H1 (cell line): ENCODE results near the gene CTDNEP1. TPM values are rescaled to one million over a fixed set of nuclear protein-coding genes. Genes with fewer than 3 reads are reported as not detected.

Source experiments
- POLR2AphosphoS5 ChIP-seq: IDR thresholded peaks from 2 replicates; pipeline ENCODE4 v1.6.1; 2011; ENCODE audit warnings: low read depth, low read length
- polyA plus RNA-seq, 7 experiments: library from polyadenylated mRNA; depleted of rRNA in 3 of 7; stranded (reverse) in 5 of 7; unstranded in 2 of 7; fragments of >200 nt in 5 of 7; fragments of 200-250 nt in 2 of 7; gene quantifications; 1 replicate in 5 of 7; 2 replicates in 1 of 7; 4 replicates in 1 of 7; pipeline versions ENCODE4 v1.2.1 to v1.2.3, GENCODE V29; 2011 to 2013; ENCODE audit warnings: missing spikeins in 2 of 7, mixed read lengths in 2 of 7
- total RNA-seq: library from RNA; stranded (reverse); fragmentation: NEBNext Ultra II Directional; extraction: Animal tissue kit (Norgen Biotek cat#: 25700); gene quantifications from 2 replicates; pipeline ENCODE4 v1.2.1, GENCODE V29; 2021
- TF ChIP-seq, protein P1 (sequence below), 3 experiments: IDR thresholded peaks; 1 replicate in 2 of 3; 2 replicates in 1 of 3; pipeline versions ENCODE4 v1.5.1 to v1.6.1; 2011; ENCODE audit warnings: low read length in 3 of 3, mild to moderate bottlenecking in 3 of 3, inconsistent platforms in 2 of 3, low read depth in 1 of 3, moderate library complexity in 1 of 3; ENCODE audit not compliant: insufficient read depth in 1 of 3; ENCODE audit errors: control extremely low read depth in 1 of 3

CTDNEP1 gene
- total and polyA plus RNA-seq, 2 of the 8 experiments (the other 6 are each of a cell fraction or from before 2014, with no cell fraction given), result 114 to 123 TPM

DNA sequence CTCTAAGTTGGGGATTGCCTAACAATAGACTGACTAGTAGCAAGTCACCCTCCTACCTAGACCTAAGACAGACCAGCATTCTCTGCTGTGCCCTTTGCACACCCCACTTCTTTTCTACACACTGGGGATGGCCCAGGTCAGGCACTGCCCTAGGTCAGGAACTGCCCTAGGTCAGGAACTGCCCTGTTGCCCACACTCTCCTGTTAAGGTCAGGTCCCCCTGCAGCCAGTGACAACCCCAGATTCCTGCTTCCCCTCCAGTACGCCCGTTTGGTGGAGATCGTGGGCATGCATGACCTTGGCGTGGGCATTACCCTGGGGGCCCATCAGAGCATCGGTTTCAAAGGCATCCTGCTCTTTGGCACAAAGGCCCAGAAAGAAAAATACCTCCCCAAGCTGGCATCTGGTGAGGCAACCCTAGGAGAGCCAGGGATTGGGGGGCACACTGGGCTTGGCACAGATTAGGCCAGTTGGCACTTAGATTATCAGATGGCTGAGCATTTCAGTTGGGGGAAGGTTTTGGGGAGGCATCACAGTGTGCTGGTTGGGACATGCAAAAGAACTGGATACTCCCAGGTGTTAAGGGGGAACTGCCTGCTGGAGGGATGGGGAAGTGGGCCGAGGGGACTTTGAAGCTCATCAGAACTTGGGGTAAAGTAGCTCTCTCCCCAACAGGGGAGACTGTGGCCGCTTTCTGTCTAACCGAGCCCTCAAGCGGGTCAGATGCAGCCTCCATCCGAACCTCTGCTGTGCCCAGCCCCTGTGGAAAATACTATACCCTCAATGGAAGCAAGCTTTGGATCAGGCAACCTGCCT is 30.0 kb downstream of the CTDNEP1 start (continued):
- TF ChIP-seq, protein P1, sequence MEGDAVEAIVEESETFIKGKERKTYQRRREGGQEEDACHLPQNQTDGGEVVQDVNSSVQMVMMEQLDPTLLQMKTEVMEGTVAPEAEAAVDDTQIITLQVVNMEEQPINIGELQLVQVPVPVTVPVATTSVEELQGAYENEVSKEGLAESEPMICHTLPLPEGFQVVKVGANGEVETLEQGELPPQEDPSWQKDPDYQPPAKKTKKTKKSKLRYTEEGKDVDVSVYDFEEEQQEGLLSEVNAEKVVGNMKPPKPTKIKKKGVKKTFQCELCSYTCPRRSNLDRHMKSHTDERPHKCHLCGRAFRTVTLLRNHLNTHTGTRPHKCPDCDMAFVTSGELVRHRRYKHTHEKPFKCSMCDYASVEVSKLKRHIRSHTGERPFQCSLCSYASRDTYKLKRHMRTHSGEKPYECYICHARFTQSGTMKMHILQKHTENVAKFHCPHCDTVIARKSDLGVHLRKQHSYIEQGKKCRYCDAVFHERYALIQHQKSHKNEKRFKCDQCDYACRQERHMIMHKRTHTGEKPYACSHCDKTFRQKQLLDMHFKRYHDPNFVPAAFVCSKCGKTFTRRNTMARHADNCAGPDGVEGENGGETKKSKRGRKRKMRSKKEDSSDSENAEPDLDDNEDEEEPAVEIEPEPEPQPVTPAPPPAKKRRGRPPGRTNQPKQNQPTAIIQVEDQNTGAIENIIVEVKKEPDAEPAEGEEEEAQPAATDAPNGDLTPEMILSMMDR (IDR thresholded peaks at IDR 0.05; ENCODE audit: control extremely low read depth in 1 of 3, insufficient read depth in 1 of 3, low read depth in 1 of 3, low read length in 3 of 3), result no peak
- TF ChIP-seq POLR2AphosphoS5, result 0 out of 2 replicates have a peak, but pooled peaks have one; percentile 5
- TF ChIP-seq, all 59 proteins: peak for 3
